Measurements from ENCODE around the gene EPB41.

Gene EPB41

GRCh38 chr1:29133861-29134694 lies 219.7 kb downstream of the EPB41 start:
- no peak for DNase-seq (ENCODE audit: low read depth)
- TF ChIP-seq CTCF (conservative IDR thresholded peaks at IDR 0.05; ENCODE audit: low read length): no peak
- H3K4me3 ChIP-seq (ENCODE audit: low read length): no peak overlapping the region

- H3K4me3 ChIP-seq (ENCODE audit: low read length): no peak overlapping the region
- no peak for DNase-seq (ENCODE audit: low read depth)
- no peak for TF ChIP-seq CTCF (conservative IDR thresholded peaks at IDR 0.05; ENCODE audit: low read length)
Measured at GRCh38 chr1:29134695-29135028, 220.3 kb downstream of the EPB41 start.

- peak; percentile 50 for DNase-seq (ENCODE audit: low read depth)
- H3K4me3 ChIP-seq (ENCODE audit: low read length): no peak overlapping the region
- no peak for TF ChIP-seq CTCF (conservative IDR thresholded peaks at IDR 0.05; ENCODE audit: low read length)
Measured at GRCh38 chr1:29136391-29136915, 222.1 kb downstream of the EPB41 start.

GRCh38 chr1:29142714-29143113 lies 228.3 kb downstream of the EPB41 start:
- DNase-seq (ENCODE audit: low read depth): no peak
- TF ChIP-seq CTCF (conservative IDR thresholded peaks at IDR 0.05; ENCODE audit: low read length): no peak

GRCh38 chr1:29144178-29144577 lies 229.8 kb downstream of the EPB41 start:
- no peak overlapping the region for H3K4me3 ChIP-seq (ENCODE audit: low read length)
- TF ChIP-seq CTCF (conservative IDR thresholded peaks at IDR 0.05; ENCODE audit: low read length): no peak
- no peak for DNase-seq (ENCODE audit: low read depth)

More at GRCh38 chr1:29142714-29143113, 228.3 kb downstream of the EPB41 start:
- no peak overlapping the region for H3K4me3 ChIP-seq (ENCODE audit: low read length)

- peak; percentile 89 for DNase-seq (ENCODE audit: low read depth)
- no peak for TF ChIP-seq CTCF (conservative IDR thresholded peaks at IDR 0.05; ENCODE audit: low read length)
- H3K4me3 ChIP-seq (ENCODE audit: low read length): no peak overlapping the region
Measured at GRCh38 chr1:29145739-29146437, 231.5 kb downstream of the EPB41 start.
